ENCODE measurements around the gene LRAT.

The LRAT gene

GRCh38 chr4:154781983-154782293 is 38.1 kb downstream of the LRAT start:
- no peak overlapping the region for H3K4me3 ChIP-seq (ENCODE audit: low read depth, low read length)
- TF ChIP-seq CTCF (conservative IDR thresholded peaks at IDR 0.05; ENCODE audit: low read depth, low read length): no peak
- DNase-seq (ENCODE audit: low read depth): no peak
